ENCODE measurements around the gene RAD51B. TPM values are rescaled to one million over a fixed set of nuclear protein-coding genes. Genes with fewer than 3 reads are reported as not detected.

The RAD51B gene
- total RNA-seq, 1 experiment from 2014 or later, result 8.5 TPM

- H3K36me3 ChIP-seq (ENCODE audit: control insufficient read depth, insufficient read depth, low read length), result no peaks in the 10 kb centered on the region
- H3K27ac ChIP-seq (ENCODE audit: low read length), result peak overlapping the region; percentile 23; the same call in 1 of the 2 replicates
- no TSS peak for BruUV-seq (replicated peaks)
- DNase-seq (ENCODE audit: low read depth, low spot score) (no peak), ATAC-seq (peak; percentile 48; the same call in 1 of the 2 replicates)
- no peak for TF ChIP-seq TCF7L2 (IDR thresholded peaks at IDR 0.05; ENCODE audit: low read depth, low read length)
- TF ChIP-seq POLR2AphosphoS5 (IDR thresholded peaks at IDR 0.05; ENCODE audit: low read depth, low read length), result no peak
- no peak for TF ChIP-seq REST (IDR thresholded peaks at IDR 0.05; ENCODE audit: insufficient read depth in 1 of 2, low read depth in 2 of 2, low read length in 1 of 2)
- TF ChIP-seq SIN3A (IDR thresholded peaks at IDR 0.05; ENCODE audit: borderline replicate concordance, insufficient read depth, low read depth, low read length), result no peak
- TF ChIP-seq CTCF (IDR thresholded peaks at IDR 0.05), result no peak
- no peaks in the 10 kb centered on the region; the same call in 1 of the 2 replicates for H3K4me1 ChIP-seq (ENCODE audit: control insufficient read depth, insufficient read depth, low read length)
- H3K27me3 ChIP-seq (ENCODE audit: control insufficient read depth, insufficient read depth, low read length), result no peaks in the 10 kb centered on the region
- in situ Hi-C loops (cut with HindIII; ENCODE audit: low pct_unique_long_range_greater_than_20kb, low sequenced_read_pairs), result no loop called here
- H3K4me3 ChIP-seq (ENCODE audit: low read depth in 2 of 2, low read length in 2 of 2), result no peak overlapping the region
- intact Hi-C loops (cut with micrococcal nuclease; ENCODE audit: unreplicated experiment), result no loop called here
- CTCF ChIA-PET, result no interaction called here
- POLR2A ChIA-PET, result no interaction called here
- H3K9me3 ChIP-seq (ENCODE audit: control insufficient read depth, insufficient read depth, low read depth, low read length), result no peaks in the 10 kb centered on the region
Observed at GRCh38 chr14:68577802-68578541, 758.4 kb downstream of the RAD51B start.

GRCh38 chr14:68578597-68578996 is 759.0 kb downstream of the RAD51B start:
- Histone ChIP-seq H3K9me3 (ENCODE audit: control insufficient read depth, insufficient read depth, low read depth, low read length) (no peaks in the 10 kb centered on the region), H3K4me3 (ENCODE audit: low read depth in 2 of 2, low read length in 2 of 2) (no peak overlapping the region), H3K36me3 (ENCODE audit: control insufficient read depth, insufficient read depth, low read length) (no peaks in the 10 kb centered on the region), H3K4me1 (ENCODE audit: control insufficient read depth, insufficient read depth, low read length) (no peaks in the 10 kb centered on the region; the same call in 1 of the 2 replicates), H3K27me3 (ENCODE audit: control insufficient read depth, insufficient read depth, low read length) (no peaks in the 10 kb centered on the region), H3K27ac (ENCODE audit: low read length) (peak overlapping the region; percentile 5; the same call in 1 of the 2 replicates)
- in situ Hi-C loops (cut with HindIII; ENCODE audit: low pct_unique_long_range_greater_than_20kb, low sequenced_read_pairs), result no loop called here
- no peak for ATAC-seq
- TF ChIP-seq POLR2AphosphoS5 (IDR thresholded peaks at IDR 0.05; ENCODE audit: low read depth, low read length) (no peak), SIN3A (IDR thresholded peaks at IDR 0.05; ENCODE audit: borderline replicate concordance, insufficient read depth, low read depth, low read length) (no peak), REST (IDR thresholded peaks at IDR 0.05; ENCODE audit: insufficient read depth in 1 of 2, low read depth in 2 of 2, low read length in 1 of 2) (no peak), TCF7L2 (IDR thresholded peaks at IDR 0.05; ENCODE audit: low read depth, low read length) (no peak), CTCF (IDR thresholded peaks at IDR 0.05) (no peak)
- ChIA-PET CTCF (interaction anchor here (0.6 kb wide), 1 partner anchor 76 kb away, joined by 3 read pairs; no protein-coding TSS in a partner anchor), POLR2A (no interaction called here)
- no TSS peak for BruUV-seq (replicated peaks)
- intact Hi-C loops (cut with micrococcal nuclease; ENCODE audit: unreplicated experiment), result no loop called here
- DNase-seq (ENCODE audit: low read depth, low spot score), result no peak
